GM20000 (cell line): ENCODE measurements around the gene CHML.

Experiments used
- DNase-seq: peaks from one replicate; pipeline ENCODE4 v3.0.0; 2012; ENCODE audit warnings: low spot score
- TF ChIP-seq, protein P1 (sequence below): IDR thresholded peaks from 2 replicates; pipeline ENCODE4 v1.5.1; 2012; ENCODE audit warnings: mild to moderate bottlenecking, control low read depth; ENCODE audit errors: extremely low read depth, missing control alignments

CHML gene

DNA sequence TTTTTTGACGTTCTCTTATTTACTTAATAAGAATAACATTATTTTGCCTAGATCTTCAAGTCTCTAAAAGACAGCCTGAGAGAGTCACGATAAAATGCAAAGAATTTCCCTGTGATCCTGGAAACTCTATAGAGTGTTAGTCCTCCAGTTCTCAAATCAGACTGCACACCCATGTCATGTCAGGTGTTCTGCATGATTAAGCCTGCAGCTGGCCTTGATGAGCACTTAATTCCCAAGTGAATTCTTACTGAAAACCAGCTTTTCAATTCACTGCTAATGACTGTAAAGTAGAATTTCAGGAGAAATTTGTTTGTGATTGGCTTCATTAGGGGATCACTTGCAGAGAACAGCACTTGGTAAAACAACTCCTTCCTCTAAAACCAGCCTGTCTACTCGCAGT is 41.9 kb downstream of the CHML start:
- TF ChIP-seq, protein P1, sequence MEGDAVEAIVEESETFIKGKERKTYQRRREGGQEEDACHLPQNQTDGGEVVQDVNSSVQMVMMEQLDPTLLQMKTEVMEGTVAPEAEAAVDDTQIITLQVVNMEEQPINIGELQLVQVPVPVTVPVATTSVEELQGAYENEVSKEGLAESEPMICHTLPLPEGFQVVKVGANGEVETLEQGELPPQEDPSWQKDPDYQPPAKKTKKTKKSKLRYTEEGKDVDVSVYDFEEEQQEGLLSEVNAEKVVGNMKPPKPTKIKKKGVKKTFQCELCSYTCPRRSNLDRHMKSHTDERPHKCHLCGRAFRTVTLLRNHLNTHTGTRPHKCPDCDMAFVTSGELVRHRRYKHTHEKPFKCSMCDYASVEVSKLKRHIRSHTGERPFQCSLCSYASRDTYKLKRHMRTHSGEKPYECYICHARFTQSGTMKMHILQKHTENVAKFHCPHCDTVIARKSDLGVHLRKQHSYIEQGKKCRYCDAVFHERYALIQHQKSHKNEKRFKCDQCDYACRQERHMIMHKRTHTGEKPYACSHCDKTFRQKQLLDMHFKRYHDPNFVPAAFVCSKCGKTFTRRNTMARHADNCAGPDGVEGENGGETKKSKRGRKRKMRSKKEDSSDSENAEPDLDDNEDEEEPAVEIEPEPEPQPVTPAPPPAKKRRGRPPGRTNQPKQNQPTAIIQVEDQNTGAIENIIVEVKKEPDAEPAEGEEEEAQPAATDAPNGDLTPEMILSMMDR, result no peak
- no peak for DNase-seq

DNA sequence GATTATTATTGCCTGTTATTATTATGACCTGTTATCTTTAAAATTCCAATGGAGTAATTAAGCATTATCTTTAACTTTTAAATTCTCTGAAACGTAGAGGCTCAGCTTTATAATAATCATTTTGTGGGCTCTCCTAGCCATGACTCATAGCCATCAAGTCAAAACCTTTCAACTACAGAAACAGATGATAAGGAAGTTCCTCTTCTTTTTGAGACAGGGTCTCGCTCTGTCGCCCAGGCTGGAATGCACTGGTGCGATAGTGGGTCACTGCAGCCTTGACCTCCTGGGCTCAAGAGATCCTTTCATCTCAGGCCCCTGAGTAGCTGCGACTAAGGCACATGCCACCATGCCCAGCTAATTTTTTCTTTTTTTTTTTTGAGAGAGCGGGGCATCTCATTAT is 43.5 kb downstream of the CHML start:
- TF ChIP-seq, protein P1, result no peak
- no peak for DNase-seq

DNA sequence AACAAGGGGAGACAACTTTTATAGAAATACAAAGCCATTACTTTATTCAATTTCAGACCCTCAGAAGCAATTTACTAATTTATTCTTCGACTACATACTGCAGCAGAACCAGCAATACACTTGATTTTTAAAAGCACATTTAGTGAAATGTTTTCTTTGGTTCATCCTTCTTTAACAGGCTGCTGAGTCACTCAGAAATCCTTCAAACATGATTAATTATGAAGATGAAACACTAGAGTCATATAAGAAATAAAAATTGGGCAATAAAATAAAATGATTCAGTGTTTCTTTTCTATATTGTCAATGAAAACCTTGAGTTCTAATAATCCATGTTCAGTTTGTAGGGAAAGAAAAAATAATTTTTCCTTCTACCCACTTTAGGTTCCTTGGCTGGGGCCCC is 47.0 kb downstream of the CHML start:
- TF ChIP-seq, protein P1, result no peak
- no peak for DNase-seq

DNA sequence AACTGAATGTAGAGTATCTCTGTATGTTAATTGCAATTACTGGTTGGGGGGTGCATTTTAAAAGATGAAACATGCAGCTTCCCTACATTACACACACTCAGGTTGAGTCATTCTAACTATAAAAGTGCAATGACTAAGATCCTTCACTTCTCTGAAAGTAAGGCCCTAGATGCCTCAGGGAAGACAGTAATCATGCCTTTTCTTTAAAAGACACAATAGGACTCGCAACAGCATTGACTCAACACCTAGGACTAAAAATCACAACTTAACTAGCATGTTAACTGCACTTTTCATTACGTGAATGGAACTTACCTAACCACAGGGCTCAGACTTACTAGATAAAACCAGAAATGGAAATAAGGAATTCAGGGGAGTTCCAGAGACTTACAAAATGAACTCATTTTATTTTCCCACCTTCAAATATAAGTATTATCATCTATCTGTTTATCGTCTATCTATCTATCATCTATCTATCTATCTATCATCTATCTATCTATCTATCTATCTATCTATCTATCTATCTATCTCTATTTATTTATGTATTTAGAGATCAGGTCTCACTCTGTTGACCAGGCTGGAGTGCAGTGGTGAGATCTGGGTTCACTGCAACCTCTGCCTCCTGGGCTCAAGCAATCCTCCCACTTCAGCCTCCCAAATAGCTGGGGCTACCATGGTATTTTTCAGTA is 47.8 kb downstream of the CHML start:
- peak; percentile 23 for DNase-seq
- TF ChIP-seq, protein P1, result no peak

DNA sequence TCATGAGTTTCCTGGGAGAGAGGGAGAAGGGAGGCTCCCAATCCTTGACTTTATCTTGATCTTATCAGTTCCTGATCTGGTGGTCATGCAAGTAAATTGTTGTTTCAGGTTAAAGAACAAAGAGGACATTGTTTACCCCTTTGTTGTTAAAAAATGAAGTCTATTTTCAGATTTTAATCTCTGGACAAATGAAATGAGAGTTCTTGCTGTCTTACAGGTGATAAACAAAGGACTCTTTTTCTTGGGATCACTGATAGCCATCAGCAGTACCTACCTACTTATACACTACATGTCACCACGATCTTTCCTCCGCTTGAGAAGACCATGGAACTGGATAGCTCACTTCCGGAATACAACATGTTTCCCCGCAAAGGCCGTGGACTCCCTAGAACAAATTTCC is 48.4 kb downstream of the CHML start:
- no peak for DNase-seq
- TF ChIP-seq, protein P1, result no peak

DNA sequence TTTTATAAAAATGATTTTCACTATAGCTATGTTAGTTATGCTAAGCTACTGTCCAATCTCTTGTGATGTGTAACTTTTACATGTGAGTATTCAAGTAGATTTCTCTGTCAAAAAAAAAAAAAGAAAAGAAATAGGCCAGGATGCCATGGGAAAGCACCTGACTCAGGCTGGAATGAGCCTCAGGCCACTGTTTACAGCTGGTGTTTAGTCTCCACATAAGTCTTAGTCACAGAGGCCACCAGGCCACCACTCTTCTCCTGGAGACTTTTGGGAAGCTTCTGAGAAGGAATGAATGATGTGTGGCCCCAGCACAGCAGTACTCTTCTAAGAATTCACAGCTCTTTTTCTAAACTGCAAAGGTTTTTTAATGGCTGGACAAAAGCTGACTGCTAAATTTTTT is 48.9 kb downstream of the CHML start:
- no peak for DNase-seq
- TF ChIP-seq, protein P1, result no peak

DNA sequence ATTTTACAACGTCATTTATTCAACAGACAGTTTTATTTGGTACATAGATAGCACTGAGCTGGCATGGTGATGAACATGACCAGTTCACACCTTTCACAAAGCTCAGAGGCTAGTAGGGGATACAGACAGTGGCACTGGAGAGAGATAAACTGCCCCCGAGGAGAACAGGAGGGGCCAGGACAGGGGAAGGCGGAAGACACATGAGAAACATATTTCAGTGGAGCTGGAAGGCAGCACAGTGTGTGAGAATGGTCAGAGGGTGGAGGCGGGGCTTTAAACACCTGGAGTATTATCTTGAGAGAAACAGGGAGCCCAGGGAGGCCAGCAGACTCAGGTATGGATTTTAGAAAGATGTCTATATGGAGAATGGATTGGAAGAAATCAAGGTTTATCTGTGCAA is 49.5 kb downstream of the CHML start:
- TF ChIP-seq, protein P1, result no peak
- no peak for DNase-seq
